Measurements from ENCODE around the gene CIB2.

The CIB2 gene

GRCh38 chr15:78109156-78109555 is 22.1 kb downstream of the CIB2 start:
- TF ChIP-seq, protein P1, sequence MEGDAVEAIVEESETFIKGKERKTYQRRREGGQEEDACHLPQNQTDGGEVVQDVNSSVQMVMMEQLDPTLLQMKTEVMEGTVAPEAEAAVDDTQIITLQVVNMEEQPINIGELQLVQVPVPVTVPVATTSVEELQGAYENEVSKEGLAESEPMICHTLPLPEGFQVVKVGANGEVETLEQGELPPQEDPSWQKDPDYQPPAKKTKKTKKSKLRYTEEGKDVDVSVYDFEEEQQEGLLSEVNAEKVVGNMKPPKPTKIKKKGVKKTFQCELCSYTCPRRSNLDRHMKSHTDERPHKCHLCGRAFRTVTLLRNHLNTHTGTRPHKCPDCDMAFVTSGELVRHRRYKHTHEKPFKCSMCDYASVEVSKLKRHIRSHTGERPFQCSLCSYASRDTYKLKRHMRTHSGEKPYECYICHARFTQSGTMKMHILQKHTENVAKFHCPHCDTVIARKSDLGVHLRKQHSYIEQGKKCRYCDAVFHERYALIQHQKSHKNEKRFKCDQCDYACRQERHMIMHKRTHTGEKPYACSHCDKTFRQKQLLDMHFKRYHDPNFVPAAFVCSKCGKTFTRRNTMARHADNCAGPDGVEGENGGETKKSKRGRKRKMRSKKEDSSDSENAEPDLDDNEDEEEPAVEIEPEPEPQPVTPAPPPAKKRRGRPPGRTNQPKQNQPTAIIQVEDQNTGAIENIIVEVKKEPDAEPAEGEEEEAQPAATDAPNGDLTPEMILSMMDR (IDR thresholded peaks at IDR 0.05; ENCODE audit: borderline replicate concordance, insufficient read depth, low read depth, low read length): no peak
- H3K4me3 ChIP-seq (ENCODE audit: low read depth, low read length): no peak overlapping the region

DNA sequence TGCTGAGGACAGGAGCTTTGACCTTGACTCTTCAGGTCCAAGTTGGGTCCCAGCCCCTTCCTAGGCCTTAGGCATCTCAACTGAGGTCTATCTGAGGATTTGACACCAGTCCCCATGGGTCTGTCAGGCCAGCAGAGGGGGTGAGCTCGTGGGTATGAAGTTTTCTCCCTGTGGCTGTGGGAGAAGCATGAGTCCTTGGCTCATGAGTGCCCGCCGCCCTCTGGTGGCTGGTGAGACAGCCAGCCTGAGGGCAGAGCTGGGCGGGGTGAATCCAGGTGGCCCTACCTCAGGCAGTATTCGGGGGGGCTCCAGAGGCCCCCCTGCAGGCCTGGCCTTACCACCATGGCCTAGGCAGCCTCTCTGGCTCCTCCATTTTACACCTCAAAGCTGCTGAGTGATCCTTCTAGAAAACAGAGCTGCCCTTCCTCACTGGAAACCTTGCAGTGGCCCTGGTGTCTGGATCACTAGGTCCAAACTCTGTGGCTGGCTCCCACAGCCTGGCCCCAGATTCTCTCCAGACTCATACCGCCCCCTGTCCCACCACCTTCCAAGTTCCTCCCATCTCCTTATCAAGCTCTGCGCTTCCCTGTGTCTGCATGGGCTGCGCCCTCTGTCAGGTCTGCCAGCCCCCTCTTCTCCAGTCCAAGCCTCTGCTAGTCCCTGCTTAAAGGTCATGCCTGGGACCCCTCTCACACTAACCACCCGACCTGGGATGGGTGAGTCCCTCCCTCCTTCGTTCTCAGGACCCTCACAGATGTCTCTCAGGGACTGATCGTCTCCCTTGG is 22.8 kb downstream of the CIB2 start:
- H3K4me3 ChIP-seq (ENCODE audit: low read depth, low read length): no peak overlapping the region
- TF ChIP-seq, protein P1 (IDR thresholded peaks at IDR 0.05; ENCODE audit: borderline replicate concordance, insufficient read depth, low read depth, low read length): peak; percentile 88

DNA sequence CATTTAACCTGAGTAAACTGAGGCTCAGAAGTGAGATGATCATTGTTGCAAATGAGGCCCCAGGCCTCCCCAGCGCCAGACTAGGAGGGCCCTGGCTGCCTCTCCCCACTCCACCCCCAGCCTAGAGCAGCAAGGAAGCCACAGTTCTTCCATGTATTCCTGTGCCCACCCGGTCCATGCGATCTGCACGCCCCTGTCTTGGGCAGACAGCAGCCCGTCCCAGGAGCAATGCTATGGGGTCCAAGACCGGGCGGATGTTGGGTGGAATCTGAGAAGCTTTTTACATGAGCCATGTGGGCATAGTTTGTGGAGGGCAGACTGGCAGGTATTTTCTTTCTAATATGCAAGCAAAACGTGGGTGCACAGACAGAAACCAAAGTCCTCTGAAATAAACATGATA is 23.8 kb downstream of the CIB2 start:
- TF ChIP-seq, protein P1 (IDR thresholded peaks at IDR 0.05; ENCODE audit: borderline replicate concordance, insufficient read depth, low read depth, low read length): no peak

GRCh38 chr15:78105476-78106241 is 25.6 kb downstream of the CIB2 start:
- TF ChIP-seq, protein P1 (IDR thresholded peaks at IDR 0.05; ENCODE audit: borderline replicate concordance, insufficient read depth, low read depth, low read length): no peak
- H3K4me3 ChIP-seq (ENCODE audit: low read depth, low read length): no peak overlapping the region

More for the DNA sequence above, 23.8 kb downstream of the CIB2 start:
- no peak overlapping the region for H3K4me3 ChIP-seq (ENCODE audit: low read depth, low read length)

DNA sequence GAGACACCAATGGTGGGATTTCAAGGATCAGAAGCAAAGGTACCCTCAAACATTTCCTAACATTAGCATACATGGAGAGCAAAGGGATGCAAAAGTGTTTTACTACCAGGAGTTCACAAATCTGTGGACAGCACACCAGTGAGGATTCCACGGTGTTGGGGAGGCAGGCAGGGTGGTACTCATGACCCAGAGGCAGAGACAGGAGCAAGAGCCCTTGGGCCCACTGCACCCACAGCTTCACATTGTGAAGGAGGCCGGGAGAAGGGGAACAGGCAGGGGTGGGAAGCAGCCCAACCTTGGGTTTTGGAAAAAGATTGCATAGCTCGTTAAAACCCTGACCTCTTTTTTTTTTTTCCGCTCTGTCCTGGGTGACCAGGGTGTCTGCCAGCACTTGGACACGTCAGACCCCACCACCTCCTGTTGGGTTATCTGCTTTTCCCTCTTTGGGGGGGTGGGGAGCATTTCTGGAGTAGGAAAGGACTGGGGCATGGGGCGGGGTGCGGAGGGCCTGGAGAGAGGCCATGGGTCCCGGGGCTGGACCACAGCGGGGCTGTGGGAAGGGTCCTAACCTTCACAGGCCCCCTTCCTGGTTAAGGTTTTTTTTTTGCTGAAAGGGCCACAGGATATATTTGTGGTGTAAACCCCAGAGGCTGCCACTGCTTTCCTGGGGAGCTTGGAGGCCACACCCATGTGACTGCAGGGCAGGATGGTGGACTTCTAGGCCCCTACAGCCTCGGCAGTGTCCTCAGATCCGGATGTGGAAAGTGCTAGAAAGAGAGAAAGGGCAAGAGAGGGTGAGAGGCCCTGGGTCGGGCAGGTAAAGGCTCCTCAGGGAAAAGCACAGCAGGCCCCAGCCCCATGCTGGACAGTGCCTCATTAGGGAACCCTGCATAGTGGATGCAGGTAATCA is 26.4 kb downstream of the CIB2 start:
- TF ChIP-seq, protein P1 (IDR thresholded peaks at IDR 0.05; ENCODE audit: borderline replicate concordance, insufficient read depth, low read depth, low read length): no peak

DNA sequence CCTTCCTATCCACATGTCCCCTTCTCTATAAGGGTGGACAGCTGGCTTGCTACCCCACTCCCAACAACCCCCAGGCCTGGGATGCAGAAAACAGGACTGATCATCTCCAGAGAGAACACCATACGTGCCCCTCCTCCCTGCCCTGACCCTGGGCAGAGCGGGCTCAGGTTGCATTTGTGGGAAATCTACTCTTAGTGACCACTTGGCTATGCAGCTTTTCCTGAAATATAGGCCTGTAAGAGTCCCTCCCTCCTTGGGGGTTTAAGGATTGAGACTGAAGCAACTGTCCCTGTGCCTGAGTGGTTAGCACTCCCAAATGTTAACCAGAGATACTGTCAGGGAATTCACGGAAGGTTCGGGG is 27.1 kb downstream of the CIB2 start:
- TF ChIP-seq, protein P1 (IDR thresholded peaks at IDR 0.05; ENCODE audit: borderline replicate concordance, insufficient read depth, low read depth, low read length): no peak
- no peak overlapping the region for H3K4me3 ChIP-seq (ENCODE audit: low read depth, low read length)

More for the DNA sequence above, 26.4 kb downstream of the CIB2 start:
- no peak overlapping the region for H3K4me3 ChIP-seq (ENCODE audit: low read depth, low read length)
